Measurements from ENCODE around the gene GBF1. TPM values are rescaled to one million over a fixed set of nuclear protein-coding genes. Genes with fewer than 3 reads are reported as not detected.
A peak's percentile ranks its signal among the peaks of the same experiment; 100 is the strongest.

GBF1 gene
- total RNA-seq, 2 experiments from 2014 or later = 33.1 to 37.5 TPM

- intact Hi-C loops (cut with DNase I, micrococcal nuclease) = loop anchor here in 1 of 2 experiments (5.0 kb wide), 1 partner anchor 53 kb away; no protein-coding TSS in a partner anchor
- POLR2A ChIA-PET = no interaction called here
- Mint-ChIP-seq H3K27me3 (no peaks in the 10 kb centered on the region), H3K4me3 (no peak overlapping the region), H3K4me1 (peaks cover 19% of the 10 kb centered on the region), H3K36me3 (ENCODE audit: low read depth) (peaks cover 9% of the 10 kb centered on the region), H3K27ac (no peak overlapping the region), H3K9me3 (ENCODE audit: low read depth) (no peaks in the 10 kb centered on the region)
- ATAC-seq (no peak), DNase-seq (no peak)
- CTCF ChIA-PET = interaction anchor here (1.6 to 3.0 kb wide), 3 partner anchors 14 to 105 kb away, joined by 3 to 12 read pairs (median 8); no protein-coding TSS in a partner anchor
Observed at GRCh38 chr10:102335184-102335583, 89.9 kb downstream of the GBF1 start.

GRCh38 chr10:102341038-102341688 is 95.8 kb downstream of the GBF1 start:
- no peaks in the 10 kb centered on the region for H3K9me3 Mint-ChIP-seq (ENCODE audit: low read depth)
- ChIA-PET POLR2A (interaction anchor here (0.5 to 1.5 kb wide), 6 partner anchors 57 to 152 kb away, joined by 3 to 7 read pairs (median 3); no protein-coding TSS in a partner anchor), CTCF (interaction anchor here (0.6 to 25.9 kb wide), 14 partner anchors 10 to 171 kb away, joined by 3 to 833 read pairs (median 4); partner anchors contain the start of genes ELOVL3, GBF1 and PITX3)
- peak overlapping the region; percentile 64 for H3K27ac Mint-ChIP-seq
- peaks cover 44% of the 10 kb centered on the region for H3K4me1 Mint-ChIP-seq
- no peaks in the 10 kb centered on the region for H3K27me3 Mint-ChIP-seq
- peak; percentile 61 for ATAC-seq
- no peak for DNase-seq
- no peak overlapping the region for H3K4me3 Mint-ChIP-seq
- intact Hi-C loops (cut with DNase I, micrococcal nuclease) = loop anchor here in 1 of 2 experiments (1.0 kb wide), 1 partner anchor 74 kb away; no protein-coding TSS in a partner anchor
- peaks cover 4% of the 10 kb centered on the region for H3K36me3 Mint-ChIP-seq (ENCODE audit: low read depth)

- Mint-ChIP-seq H3K9me3 (ENCODE audit: low read depth) (no peaks in the 10 kb centered on the region), H3K36me3 (ENCODE audit: low read depth) (peaks cover 7% of the 10 kb centered on the region), H3K27ac (peak overlapping the region; percentile 42), H3K27me3 (no peaks in the 10 kb centered on the region), H3K4me3 (no peak overlapping the region), H3K4me1 (peaks cover 38% of the 10 kb centered on the region)
- POLR2A ChIA-PET = interaction anchor here (1.5 kb wide), 1 partner anchor 75 kb away, joined by 3 read pairs; no protein-coding TSS in a partner anchor
- no peak for ATAC-seq
- intact Hi-C loops (cut with DNase I, micrococcal nuclease) = no loop called here
- CTCF ChIA-PET = interaction anchor here (0.6 to 25.9 kb wide), 6 partner anchors 9 to 193 kb away, joined by 3 to 833 read pairs (median 5); partner anchors contain the start of genes ELOVL3 and PITX3
- DNase-seq = no peak
Observed at GRCh38 chr10:102342458-102342857, 97.1 kb downstream of the GBF1 start.

- intact Hi-C loops (cut with DNase I, micrococcal nuclease) = no loop called here
Observed at GRCh38 chr10:102342958-102343357, 97.6 kb downstream of the GBF1 start.

GRCh38 chr10:102344067-102344466 is 98.7 kb downstream of the GBF1 start:
- Mint-ChIP-seq H3K4me1 (peaks cover 25% of the 10 kb centered on the region), H3K27ac (no peak overlapping the region), H3K9me3 (ENCODE audit: low read depth) (no peaks in the 10 kb centered on the region), H3K36me3 (ENCODE audit: low read depth) (peaks cover 13% of the 10 kb centered on the region), H3K27me3 (no peaks in the 10 kb centered on the region), H3K4me3 (no peak overlapping the region)
- intact Hi-C loops (cut with DNase I, micrococcal nuclease) = no loop called here
- POLR2A ChIA-PET = no interaction called here
- DNase-seq (no peak), ATAC-seq (no peak)
- CTCF ChIA-PET = interaction anchor here (0.6 to 25.9 kb wide), 5 partner anchors 7 to 175 kb away, joined by 3 to 833 read pairs (median 5); partner anchors contain the start of genes ELOVL3 and PITX3

More at GRCh38 chr10:102342958-102343357, 97.6 kb downstream of the GBF1 start:
- ATAC-seq (no peak), DNase-seq (no peak)
- H3K4me1 Mint-ChIP-seq = peaks cover 33% of the 10 kb centered on the region
- no peak overlapping the region for H3K27ac Mint-ChIP-seq
- H3K4me3 Mint-ChIP-seq = no peak overlapping the region
- no peaks in the 10 kb centered on the region for H3K9me3 Mint-ChIP-seq (ENCODE audit: low read depth)
- POLR2A ChIA-PET = interaction anchor here (0.8 kb wide), 1 partner anchor 113 kb away, joined by 3 read pairs; no protein-coding TSS in a partner anchor
- H3K36me3 Mint-ChIP-seq (ENCODE audit: low read depth) = peaks cover 7% of the 10 kb centered on the region
- CTCF ChIA-PET = interaction anchor here (0.6 to 25.9 kb wide), 8 partner anchors 8 to 193 kb away, joined by 3 to 833 read pairs (median 4); partner anchors contain the start of genes ELOVL3 and PITX3
- H3K27me3 Mint-ChIP-seq = no peaks in the 10 kb centered on the region

GRCh38 chr10:102347236-102347828 is 102.0 kb downstream of the GBF1 start:
- CTCF ChIA-PET = interaction anchor here (0.5 to 25.9 kb wide), 20 partner anchors 11 to 178 kb away, joined by 3 to 833 read pairs (median 3); partner anchors contain the start of genes ELOVL3, FBXL15 and PITX3
- Mint-ChIP-seq H3K27ac (no peak overlapping the region), H3K4me3 (no peak overlapping the region), H3K27me3 (no peaks in the 10 kb centered on the region), H3K9me3 (ENCODE audit: low read depth) (no peaks in the 10 kb centered on the region), H3K36me3 (ENCODE audit: low read depth) (peaks cover 25% of the 10 kb centered on the region), H3K4me1 (peaks cover 8% of the 10 kb centered on the region)
- intact Hi-C loops (cut with DNase I, micrococcal nuclease) = loop anchor here in 1 of 2 experiments (1.0 kb wide), 2 partner anchors 116 to 178 kb away; no protein-coding TSS in a partner anchor
- ATAC-seq (peak; percentile 52), DNase-seq (peak; percentile 61)
- POLR2A ChIA-PET = interaction anchor here (0.6 to 1.0 kb wide), 3 partner anchors 14 to 117 kb away, joined by 3 to 7 read pairs (median 4); no protein-coding TSS in a partner anchor

GRCh38 chr10:102352066-102352715 is 106.9 kb downstream of the GBF1 start:
- Mint-ChIP-seq H3K4me3 (no peak overlapping the region), H3K36me3 (ENCODE audit: low read depth) (peaks cover 38% of the 10 kb centered on the region), H3K4me1 (no peaks in the 10 kb centered on the region), H3K27ac (no peak overlapping the region), H3K27me3 (no peaks in the 10 kb centered on the region), H3K9me3 (ENCODE audit: low read depth) (no peaks in the 10 kb centered on the region)
- DNase-seq (peak; percentile 85), ATAC-seq (peak; percentile 88)
- ChIA-PET POLR2A (interaction anchor here (1.1 to 3.4 kb wide), 2 partner anchors 84 to 122 kb away, joined by 4 to 23 read pairs; no protein-coding TSS in a partner anchor), CTCF (interaction anchor here (0.5 to 25.9 kb wide), 62 partner anchors 10 to 1525 kb away, joined by 3 to 833 read pairs (median 4); partner anchors contain the start of genes ELOVL3, GBF1 and PITX3)
- intact Hi-C loops (cut with DNase I, micrococcal nuclease) = loop anchor here (1.0 kb wide), 2 partner anchors 123 to 183 kb away; no protein-coding TSS in a partner anchor

- no peak overlapping the region for H3K27ac Mint-ChIP-seq
- no peaks in the 10 kb centered on the region for H3K9me3 Mint-ChIP-seq (ENCODE audit: low read depth)
- H3K4me3 Mint-ChIP-seq = no peak overlapping the region
- POLR2A ChIA-PET = no interaction called here
- CTCF ChIA-PET = interaction anchor here (1.1 to 25.9 kb wide), 8 partner anchors 9 to 185 kb away, joined by 3 to 833 read pairs (median 6); partner anchors contain the start of genes ELOVL3 and PITX3
- no peaks in the 10 kb centered on the region for H3K27me3 Mint-ChIP-seq
- peaks cover 42% of the 10 kb centered on the region for H3K36me3 Mint-ChIP-seq (ENCODE audit: low read depth)
- DNase-seq (no peak), ATAC-seq (no peak)
- peaks cover 10% of the 10 kb centered on the region for H3K4me1 Mint-ChIP-seq
- intact Hi-C loops (cut with DNase I, micrococcal nuclease) = no loop called here
Observed at GRCh38 chr10:102354451-102354850, 109.1 kb downstream of the GBF1 start.

- no peak for DNase-seq
- ChIA-PET POLR2A (interaction anchor here (0.6 to 1.0 kb wide), 2 partner anchors 113 to 192 kb away, joined by 3 read pairs; no protein-coding TSS in a partner anchor), CTCF (interaction anchor here (0.7 to 25.9 kb wide), 16 partner anchors 9 to 706 kb away, joined by 3 to 833 read pairs (median 5); partner anchors contain the start of genes ELOVL3 and PITX3)
- Mint-ChIP-seq H3K36me3 (ENCODE audit: low read depth) (peaks cover 48% of the 10 kb centered on the region), H3K27me3 (no peaks in the 10 kb centered on the region), H3K27ac (peak overlapping the region; percentile 40), H3K4me1 (peaks cover 10% of the 10 kb centered on the region), H3K4me3 (no peak overlapping the region), H3K9me3 (ENCODE audit: low read depth) (no peaks in the 10 kb centered on the region)
- intact Hi-C loops (cut with DNase I, micrococcal nuclease) = no loop called here
- ATAC-seq = peak; percentile 87
Observed at GRCh38 chr10:102358712-102359382, 113.5 kb downstream of the GBF1 start.

GRCh38 chr10:102367441-102367840 is 122.1 kb downstream of the GBF1 start:
- no peaks in the 10 kb centered on the region for H3K4me1 Mint-ChIP-seq
- no peak for ATAC-seq
- no peak overlapping the region for H3K27ac Mint-ChIP-seq
- no peaks in the 10 kb centered on the region for H3K9me3 Mint-ChIP-seq (ENCODE audit: low read depth)
- no peak overlapping the region for H3K4me3 Mint-ChIP-seq
- ChIA-PET CTCF (interaction anchor here (1.0 to 1.4 kb wide), 2 partner anchors 15 to 20 kb away, joined by 3 read pairs; no protein-coding TSS in a partner anchor), POLR2A (interaction anchor here (0.7 kb wide), 1 partner anchor 40 kb away, joined by 3 read pairs; no protein-coding TSS in a partner anchor)
- H3K27me3 Mint-ChIP-seq = no peaks in the 10 kb centered on the region
- peaks cover 64% of the 10 kb centered on the region for H3K36me3 Mint-ChIP-seq (ENCODE audit: low read depth)
- DNase-seq = no peak
- intact Hi-C loops (cut with DNase I, micrococcal nuclease) = no loop called here
